Suprapubic skin (tissue), 3 donors: Measurements from ENCODE around the gene PCDH1.

Experiments used
- CTCF ChIP-seq, 2 donors: fragments of 200-600 bp in 1 of 2; fragments of 450-650 bp in 1 of 2; sonication (generic) in 1 of 2; IDR thresholded peaks; one replicate each; pipeline ENCODE4 v1.5.1; 2016 to 2019; ENCODE audit warnings: antibody characterized with exemption in 2 of 2, mild to moderate bottlenecking in 1 of 2, moderate library complexity in 1 of 2
- EP300 ChIP-seq: sonication (generic); formaldehyde crosslinking; IDR thresholded peaks from one replicate; pipeline ENCODE4 v1.6.1; 2017; ENCODE audit warnings: antibody characterized with exemption

GRCh38 chr5:141806626-141807025 is 71.6 kb downstream of the PCDH1 start:
- TF ChIP-seq EP300: no peak
- TF ChIP-seq CTCF (IDR thresholded peaks at IDR 0.05): no peak
